Measurements from ENCODE around the gene USP15.
"Not testable (repeated sequence)": the region's sequence is repeated elsewhere in the genome, so short reads cannot be mapped to it uniquely, and the experiment has no call there.

Gene USP15

GRCh38 chr12:62305778-62306177, 45.6 kb downstream of the USP15 start:
- peaks cover 66% of the 10 kb centered on the region for H3K4me1 Mint-ChIP-seq (ENCODE audit: low read depth)
- no peaks in the 10 kb centered on the region for H3K27me3 Mint-ChIP-seq
- no peak for DNase-seq
- no peak overlapping the region for H3K4me3 Mint-ChIP-seq
- H3K36me3 Mint-ChIP-seq (ENCODE audit: low read depth): peaks cover 95% of the 10 kb centered on the region
- H3K9me3 Mint-ChIP-seq: peaks cover 9% of the 10 kb centered on the region
- H3K27ac Mint-ChIP-seq: no peak overlapping the region

DNA sequence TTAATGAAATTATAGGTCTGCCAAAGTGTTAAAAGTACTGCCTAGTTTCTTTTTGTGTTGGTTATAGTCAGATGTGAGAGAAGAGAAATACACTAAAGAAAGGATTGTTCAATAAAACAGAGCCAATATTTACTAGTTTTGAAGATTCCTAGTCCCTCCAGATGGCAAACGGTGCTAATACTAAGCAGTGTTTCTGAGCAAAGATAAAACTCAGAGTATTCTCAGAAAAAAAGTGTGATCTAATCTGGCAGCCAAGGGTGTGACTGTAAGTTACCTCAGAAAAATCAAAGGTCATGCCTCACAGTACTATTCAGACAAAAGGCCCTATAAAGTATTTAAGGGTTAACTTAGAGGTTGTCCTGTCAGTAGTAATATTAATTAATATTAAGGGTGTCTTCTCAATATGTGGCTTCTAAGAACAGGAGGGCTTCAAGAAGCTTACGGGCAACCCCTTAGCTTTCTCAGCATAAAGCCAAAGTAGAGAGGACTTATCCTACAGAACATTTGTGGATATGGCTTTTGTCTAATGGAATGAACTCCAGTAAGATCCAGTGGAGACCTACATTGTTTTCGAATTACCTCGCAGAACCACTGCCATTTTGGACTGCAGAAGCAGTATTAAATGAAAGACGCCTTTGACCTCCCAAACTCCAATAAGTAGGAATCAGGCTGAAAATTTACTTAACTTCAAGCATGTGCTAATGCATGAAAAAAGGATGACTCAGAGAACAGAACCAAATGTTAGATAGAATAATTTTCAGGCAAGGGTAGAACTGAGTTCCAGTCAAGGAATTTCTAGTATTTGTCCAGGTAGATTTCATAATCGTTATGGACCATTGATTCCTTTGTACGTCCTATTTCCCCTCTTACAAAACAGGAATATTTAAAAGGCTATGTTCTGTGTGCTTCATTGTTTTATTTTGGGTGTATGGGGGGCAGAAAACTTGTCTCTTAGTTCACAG, 46.6 kb downstream of the USP15 start:
- Mint-ChIP-seq H3K9me3 (peaks cover 9% of the 10 kb centered on the region), H3K27ac (no peak overlapping the region), H3K4me1 (ENCODE audit: low read depth) (peaks cover 67% of the 10 kb centered on the region), H3K4me3 (no peak overlapping the region), H3K27me3 (no peaks in the 10 kb centered on the region), H3K36me3 (ENCODE audit: low read depth) (peaks cover 95% of the 10 kb centered on the region)
- no peak for DNase-seq

GRCh38 chr12:62308201-62308600, 48.0 kb downstream of the USP15 start:
- peaks cover 67% of the 10 kb centered on the region for H3K4me1 Mint-ChIP-seq (ENCODE audit: low read depth)
- H3K27ac Mint-ChIP-seq: peak overlapping the region; percentile 53
- H3K36me3 Mint-ChIP-seq (ENCODE audit: low read depth): peaks cover 84% of the 10 kb centered on the region
- H3K9me3 Mint-ChIP-seq: peaks cover 7% of the 10 kb centered on the region
- no peak overlapping the region for H3K4me3 Mint-ChIP-seq
- no peak for DNase-seq
- no peaks in the 10 kb centered on the region for H3K27me3 Mint-ChIP-seq

DNA sequence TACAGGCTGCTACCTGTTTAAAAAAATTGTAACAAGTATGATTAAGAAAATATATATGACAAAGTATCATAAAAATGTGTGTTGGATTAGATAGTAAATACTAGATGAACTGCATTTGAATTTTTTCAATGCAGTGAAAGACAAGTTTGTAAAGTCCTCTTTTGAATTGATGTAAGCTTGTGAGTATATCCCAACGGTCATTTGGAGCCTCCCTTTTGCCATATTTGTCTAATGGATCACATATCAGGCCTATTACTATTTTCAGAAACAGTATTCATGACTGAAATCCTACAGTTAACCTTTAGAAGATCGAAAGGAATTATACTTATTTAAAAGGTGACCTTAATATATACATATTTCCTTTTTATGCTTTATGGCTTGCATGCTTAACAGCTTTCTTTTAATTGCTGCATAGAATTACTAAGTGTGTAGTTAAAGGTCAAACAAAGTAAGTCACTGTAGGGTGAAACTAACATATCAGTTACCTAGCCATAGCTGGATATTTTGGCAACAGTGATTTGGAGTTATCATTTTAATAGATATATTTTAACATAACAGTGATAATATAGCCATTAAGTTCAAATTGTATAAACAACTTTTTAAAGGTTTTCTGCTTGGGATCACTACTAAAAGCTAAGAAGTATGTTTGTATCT, 53.6 kb downstream of the USP15 start:
- H3K4me1 Mint-ChIP-seq (ENCODE audit: low read depth): peaks cover 54% of the 10 kb centered on the region
- DNase-seq: no peak
- peaks cover 4% of the 10 kb centered on the region for H3K9me3 Mint-ChIP-seq
- H3K27me3 Mint-ChIP-seq: no peaks in the 10 kb centered on the region
- no peak overlapping the region for H3K27ac Mint-ChIP-seq
- H3K4me3 Mint-ChIP-seq: no peak overlapping the region
- peaks cover 63% of the 10 kb centered on the region for H3K36me3 Mint-ChIP-seq (ENCODE audit: low read depth)

DNA sequence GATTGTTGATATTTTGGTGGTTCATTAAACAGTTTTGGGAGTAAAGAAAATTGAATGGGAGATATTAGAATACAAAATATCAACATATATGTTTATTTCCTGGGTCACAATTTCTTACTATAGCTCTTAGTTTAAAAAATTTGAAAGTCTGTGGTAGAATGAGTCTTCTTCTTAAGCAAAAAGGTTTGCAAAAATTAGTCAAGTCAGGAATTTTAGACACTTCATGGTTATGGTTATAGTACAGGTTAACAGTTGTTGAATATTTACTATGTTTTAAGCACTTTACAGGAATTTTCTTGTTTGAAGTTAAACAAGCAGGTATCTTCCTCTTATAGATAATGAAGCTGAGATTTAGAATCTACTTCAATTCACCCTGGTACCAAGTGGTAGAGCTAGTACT, 56.8 kb downstream of the USP15 start:
- peaks cover 4% of the 10 kb centered on the region for H3K9me3 Mint-ChIP-seq
- no peak for DNase-seq
- no peaks in the 10 kb centered on the region for H3K27me3 Mint-ChIP-seq
- peaks cover 55% of the 10 kb centered on the region for H3K36me3 Mint-ChIP-seq (ENCODE audit: low read depth)
- H3K4me1 Mint-ChIP-seq (ENCODE audit: low read depth): peaks cover 34% of the 10 kb centered on the region
- no peak overlapping the region for H3K27ac Mint-ChIP-seq
- no peak overlapping the region for H3K4me3 Mint-ChIP-seq

DNA sequence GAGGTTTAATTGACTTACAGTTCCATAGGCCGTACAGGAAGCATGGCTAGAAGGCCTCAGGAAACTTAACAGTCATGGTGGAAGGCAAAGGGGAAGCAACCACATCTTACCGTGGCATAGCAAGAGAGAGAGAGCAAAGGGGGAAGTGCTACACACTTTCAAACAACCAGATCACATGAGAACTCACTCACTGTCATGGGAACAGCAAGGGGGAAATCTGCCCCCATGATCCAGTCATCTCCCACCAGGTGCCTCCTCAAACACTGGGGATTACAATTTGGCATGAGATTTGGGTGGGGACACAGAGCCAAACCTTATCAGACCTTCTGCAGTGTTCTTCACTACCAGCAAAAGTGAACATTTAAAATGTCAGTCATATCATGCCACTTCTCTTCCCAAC, 58.9 kb downstream of the USP15 start:
- Mint-ChIP-seq H3K9me3 (peaks cover 4% of the 10 kb centered on the region), H3K4me1 (ENCODE audit: low read depth) (peaks cover 36% of the 10 kb centered on the region), H3K27me3 (no peaks in the 10 kb centered on the region), H3K27ac (peak overlapping the region; percentile 34), H3K36me3 (ENCODE audit: low read depth) (peaks cover 71% of the 10 kb centered on the region), H3K4me3 (no peak overlapping the region)
- no peak for DNase-seq

- Mint-ChIP-seq H3K27ac (no peak overlapping the region), H3K4me3 (no peak overlapping the region), H3K27me3 (no peaks in the 10 kb centered on the region), H3K36me3 (ENCODE audit: low read depth) (peaks cover 71% of the 10 kb centered on the region), H3K9me3 (peaks cover 4% of the 10 kb centered on the region), H3K4me1 (ENCODE audit: low read depth) (peaks cover 34% of the 10 kb centered on the region)
- no peak for DNase-seq
Observed at GRCh38 chr12:62320054-62320453, 59.9 kb downstream of the USP15 start.

GRCh38 chr12:62323386-62323785, 63.2 kb downstream of the USP15 start:
- Mint-ChIP-seq H3K27ac (no peak overlapping the region), H3K36me3 (ENCODE audit: low read depth) (peaks cover 73% of the 10 kb centered on the region)

DNA sequence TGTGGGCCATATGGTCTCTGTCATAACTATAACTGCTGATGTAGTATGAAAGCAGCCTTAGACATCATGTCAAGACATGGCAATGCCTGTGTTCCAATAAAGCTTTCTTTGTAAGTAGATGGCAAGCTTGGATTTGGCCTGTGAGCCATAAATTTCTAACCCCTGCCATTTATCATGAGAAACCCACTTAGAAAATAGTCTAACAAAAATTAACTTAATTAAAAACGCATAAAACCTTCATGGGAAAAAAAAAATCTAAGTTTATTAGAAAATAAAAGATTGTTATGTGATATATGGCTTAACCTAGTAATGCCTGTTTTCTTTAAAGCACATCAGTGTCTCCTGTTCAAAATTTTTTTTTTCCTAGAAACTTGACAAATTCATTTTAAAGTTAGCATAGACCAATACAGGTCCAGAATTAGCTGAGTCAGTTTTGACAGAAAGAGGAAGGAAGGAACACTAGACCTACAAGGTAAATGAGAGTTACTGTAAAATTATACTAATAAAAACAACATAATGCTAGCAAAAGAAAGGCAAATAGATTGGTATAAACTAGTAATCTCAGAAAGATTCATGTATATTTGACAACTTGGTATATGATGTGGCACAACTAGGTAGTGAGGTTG, 68.2 kb downstream of the USP15 start:
- H3K4me3 Mint-ChIP-seq: no peak overlapping the region
- H3K4me1 Mint-ChIP-seq (ENCODE audit: low read depth): peaks cover 26% of the 10 kb centered on the region
- H3K9me3 Mint-ChIP-seq: no peaks in the 10 kb centered on the region
- H3K27ac Mint-ChIP-seq: no peak overlapping the region
- H3K36me3 Mint-ChIP-seq (ENCODE audit: low read depth): peaks cover 73% of the 10 kb centered on the region
- no peaks in the 10 kb centered on the region for H3K27me3 Mint-ChIP-seq
- no peak for DNase-seq

More at GRCh38 chr12:62323386-62323785, 63.2 kb downstream of the USP15 start:
- Mint-ChIP-seq H3K9me3 (no peaks in the 10 kb centered on the region), H3K4me1 (ENCODE audit: low read depth) (peaks cover 27% of the 10 kb centered on the region), H3K4me3 (no peak overlapping the region), H3K27me3 (no peaks in the 10 kb centered on the region)
- DNase-seq: no peak

DNA sequence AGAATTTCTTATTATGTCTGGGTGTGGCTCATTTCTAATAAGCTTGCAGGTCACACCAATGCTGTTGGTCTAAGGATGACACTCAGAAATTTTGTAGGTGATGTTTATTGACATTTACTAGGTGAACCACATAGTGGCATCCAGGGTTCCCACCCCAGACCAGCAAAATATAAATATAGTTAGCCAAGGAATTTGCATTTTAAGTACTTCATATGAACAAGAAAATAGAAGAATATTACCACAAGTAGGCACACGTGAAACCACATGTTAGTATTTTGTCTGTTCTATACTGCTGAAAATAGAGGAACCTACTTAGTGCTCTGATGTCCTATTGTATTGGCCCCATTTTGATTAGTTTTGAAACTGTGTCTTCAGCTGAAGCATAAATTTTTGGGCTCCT, 71.1 kb downstream of the USP15 start:
- Mint-ChIP-seq H3K4me3 (no peak overlapping the region), H3K4me1 (ENCODE audit: low read depth) (peaks cover 31% of the 10 kb centered on the region), H3K27ac (no peak overlapping the region), H3K27me3 (no peaks in the 10 kb centered on the region), H3K36me3 (ENCODE audit: low read depth) (peaks cover 82% of the 10 kb centered on the region), H3K9me3 (peaks cover 3% of the 10 kb centered on the region)
- no peak for DNase-seq

GRCh38 chr12:62332598-62332997, 72.4 kb downstream of the USP15 start:
- Mint-ChIP-seq H3K27ac (no peak overlapping the region), H3K9me3 (peaks cover 8% of the 10 kb centered on the region), H3K36me3 (ENCODE audit: low read depth) (peaks cover 87% of the 10 kb centered on the region), H3K4me1 (ENCODE audit: low read depth) (peaks cover 33% of the 10 kb centered on the region), H3K27me3 (no peaks in the 10 kb centered on the region), H3K4me3 (no peak overlapping the region)
- no peak for DNase-seq

- no peak overlapping the region for H3K4me3 Mint-ChIP-seq
- peaks cover 18% of the 10 kb centered on the region for H3K9me3 Mint-ChIP-seq
- peaks cover 93% of the 10 kb centered on the region for H3K36me3 Mint-ChIP-seq (ENCODE audit: low read depth)
- no peak overlapping the region for H3K27ac Mint-ChIP-seq
- H3K4me1 Mint-ChIP-seq (ENCODE audit: low read depth): peaks cover 47% of the 10 kb centered on the region
- no peak for DNase-seq
- no peaks in the 10 kb centered on the region for H3K27me3 Mint-ChIP-seq
Observed at GRCh38 chr12:62335057-62335456, 74.9 kb downstream of the USP15 start.

- no peak for DNase-seq
- peaks cover 18% of the 10 kb centered on the region for H3K9me3 Mint-ChIP-seq
- no peak overlapping the region for H3K27ac Mint-ChIP-seq
- no peaks in the 10 kb centered on the region for H3K27me3 Mint-ChIP-seq
- no peak overlapping the region for H3K4me3 Mint-ChIP-seq
- H3K36me3 Mint-ChIP-seq (ENCODE audit: low read depth): peaks cover 94% of the 10 kb centered on the region
- H3K4me1 Mint-ChIP-seq (ENCODE audit: low read depth): peaks cover 52% of the 10 kb centered on the region
Observed at GRCh38 chr12:62335796-62336195, 75.6 kb downstream of the USP15 start.

DNA sequence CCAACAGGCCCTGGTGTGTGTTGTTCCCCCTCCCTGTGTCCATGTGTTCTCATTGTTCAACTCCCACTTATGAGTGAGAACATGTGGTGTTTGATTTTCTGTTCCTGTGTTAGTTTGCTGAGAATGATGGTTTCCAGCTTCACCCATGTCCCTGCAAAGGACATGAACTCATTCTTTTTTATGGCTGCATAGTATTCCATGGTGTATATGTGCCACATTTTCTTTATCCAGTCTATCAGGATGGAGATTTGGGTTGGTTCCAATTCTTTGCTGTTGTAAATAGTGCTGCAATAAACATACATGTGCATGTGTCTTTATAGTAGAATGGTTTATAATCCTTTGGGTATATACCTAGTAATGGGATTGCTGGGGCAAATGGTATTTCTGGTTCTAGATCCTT, 77.4 kb downstream of the USP15 start:
- Mint-ChIP-seq H3K9me3 (peaks cover 18% of the 10 kb centered on the region), H3K4me1 (ENCODE audit: low read depth) (peaks cover 53% of the 10 kb centered on the region), H3K36me3 (ENCODE audit: low read depth) (peaks cover 96% of the 10 kb centered on the region)
- H3K27me3 Mint-ChIP-seq, DNase-seq, H3K4me3 Mint-ChIP-seq, H3K27ac Mint-ChIP-seq: not testable (repeated sequence)

Data from activated T-cell treated with anti-CD3 and anti-CD28 coated beads, Interleukin-2, amount 50 U/mL, for 24 hours (primary cell).